MCF 10A (cell line): ENCODE measurements around the gene CCDC9B. TPM values are rescaled to one million over a fixed set of nuclear protein-coding genes. Genes with fewer than 3 reads are reported as not detected.

Experiments
- BruUV-seq: library from RNA; stranded (reverse); fragments of 400-500 nt; replicated peaks from 2 replicates; lab custom pipeline; 2021; lab: Mats Ljungman, UMichigan
- CTCF ChIA-PET: fragments of 300-600 bp; sonication (Branson Sonifier 250); formaldehyde crosslinking; extraction: SDS; loops from one replicate; lab custom pipeline; 2021; ENCODE audit warnings: antibody characterized with exemption, inconsistent platforms; lab: Yijun Ruan, JAX
- POLR2A ChIA-PET: fragments of 300-600, 350-650 bp; sonication (Branson Sonifier 250); formaldehyde crosslinking; extraction: SDS; loops from one replicate; lab custom pipeline; 2020; ENCODE audit warnings: antibody characterized with exemption, inconsistent platforms; lab: Yijun Ruan, JAX
- DNase-seq: peaks from one replicate; pipeline ENCODE4 v3.0.0-alpha.2; 2018; ENCODE audit not compliant: unreplicated experiment
- H3K27ac Mint-ChIP-seq: one replicate; pipeline ENCODE4 v1.8.0; 2022; ENCODE audit warnings: mild to moderate bottlenecking, low read depth, mixed read lengths; ENCODE audit not compliant: unreplicated experiment
- H3K27me3 Mint-ChIP-seq: one replicate; pipeline ENCODE4 v1.8.0; 2022; ENCODE audit warnings: mixed read lengths; ENCODE audit not compliant: insufficient read depth, unreplicated experiment
- H3K36me3 Mint-ChIP-seq: one replicate; pipeline ENCODE4 v1.8.0; 2022; ENCODE audit warnings: mild to moderate bottlenecking, moderate library complexity, mixed read lengths; ENCODE audit not compliant: insufficient read depth, unreplicated experiment
- H3K4me1 Mint-ChIP-seq: one replicate; pipeline ENCODE4 v1.8.0; 2022; ENCODE audit warnings: mixed read lengths; ENCODE audit not compliant: insufficient read depth, unreplicated experiment
- H3K4me3 Mint-ChIP-seq: one replicate; pipeline ENCODE4 v1.8.0; 2022; ENCODE audit warnings: mild to moderate bottlenecking, moderate library complexity, mixed read lengths; ENCODE audit not compliant: unreplicated experiment
- H3K9me3 Mint-ChIP-seq: one replicate; pipeline ENCODE4 v1.8.0; 2022; ENCODE audit warnings: mixed read lengths; ENCODE audit not compliant: unreplicated experiment
- CTCF ChIP-seq: fragments of 200-600 bp; IDR thresholded peaks from one replicate; pipeline ENCODE4 v1.8.0; 2022; ENCODE audit warnings: antibody characterized with exemption, mild to moderate bottlenecking; ENCODE audit not compliant: unreplicated experiment
- intact Hi-C: fragments of 100-400 bp; cut with micrococcal nuclease; formaldehyde crosslinking; loops from 2 replicates; pipeline ENCODE4 v1.14.1; 2022
- total RNA-seq: library from RNA; stranded (reverse); gene quantifications from 2 replicates; pipeline ENCODE4 v1.2.3, GENCODE V29; 2022

Gene CCDC9B
- total RNA-seq, 1 experiment from 2014 or later: 36.0 TPM

GRCh38 chr15:40293905-40294895, 46.5 kb downstream of the CCDC9B start:
- peaks cover 3% of the 10 kb centered on the region for H3K9me3 Mint-ChIP-seq
- no peak for DNase-seq
- intact Hi-C loops: no loop called here
- H3K27me3 Mint-ChIP-seq: peaks cover 19% of the 10 kb centered on the region
- ChIA-PET POLR2A (interaction anchor here (1.8 kb wide), 1 partner anchor 8 kb away, joined by 4 read pairs; no protein-coding TSS in a partner anchor), CTCF (interaction anchor here (0.7 to 9.5 kb wide), 6 partner anchors 12 to 73 kb away, joined by 3 to 101 read pairs (median 6); no protein-coding TSS in a partner anchor)
- H3K27ac Mint-ChIP-seq: no peak overlapping the region
- H3K4me1 Mint-ChIP-seq: peaks cover 4% of the 10 kb centered on the region
- H3K36me3 Mint-ChIP-seq: peaks cover 4% of the 10 kb centered on the region
- no peak for TF ChIP-seq CTCF
- no TSS peak for BruUV-seq
- H3K4me3 Mint-ChIP-seq: no peak overlapping the region

GRCh38 chr15:40293006-40293405, 47.7 kb downstream of the CCDC9B start:
- H3K36me3 Mint-ChIP-seq: peaks cover 4% of the 10 kb centered on the region
- no peak overlapping the region for H3K27ac Mint-ChIP-seq
- no TSS peak for BruUV-seq
- no peak overlapping the region for H3K4me3 Mint-ChIP-seq
- H3K4me1 Mint-ChIP-seq: peaks cover 4% of the 10 kb centered on the region
- ChIA-PET CTCF (interaction anchor here (1.0 to 9.5 kb wide), 6 partner anchors 16 to 247 kb away, joined by 3 to 101 read pairs (median 4); no protein-coding TSS in a partner anchor), POLR2A (interaction anchor here (1.8 kb wide), 1 partner anchor 9 kb away, joined by 4 read pairs; no protein-coding TSS in a partner anchor)
- intact Hi-C loops: no loop called here
- no peaks in the 10 kb centered on the region for H3K9me3 Mint-ChIP-seq
- TF ChIP-seq CTCF: no peak
- H3K27me3 Mint-ChIP-seq: peaks cover 19% of the 10 kb centered on the region
- DNase-seq: no peak

GRCh38 chr15:40292246-40292645, 48.5 kb downstream of the CCDC9B start:
- intact Hi-C loops: no loop called here
- Mint-ChIP-seq H3K9me3 (no peaks in the 10 kb centered on the region), H3K36me3 (peaks cover 4% of the 10 kb centered on the region), H3K4me1 (peaks cover 4% of the 10 kb centered on the region), H3K27ac (no peak overlapping the region), H3K4me3 (no peak overlapping the region), H3K27me3 (peaks cover 19% of the 10 kb centered on the region)
- DNase-seq: no peak
- ChIA-PET POLR2A (interaction anchor here (1.8 kb wide), 1 partner anchor 10 kb away, joined by 4 read pairs; no protein-coding TSS in a partner anchor), CTCF (interaction anchor here (1.0 to 9.5 kb wide), 7 partner anchors 15 to 247 kb away, joined by 3 to 101 read pairs (median 4); partner anchors contain the start of gene CCDC9B)
- TF ChIP-seq CTCF: no peak
- no TSS peak for BruUV-seq
